ENCODE results near the gene ELP4. TPM values are rescaled to one million over a fixed set of nuclear protein-coding genes. Genes with fewer than 3 reads are reported as not detected.
"Not testable (repeated sequence)": the region's sequence is repeated elsewhere in the genome, so short reads cannot be mapped to it uniquely, and the experiment has no call there.

Gene ELP4
- total RNA-seq, 1 donor from 2014 or later: 16.6 TPM

GRCh38 chr11:31692466-31692865 is 182.9 kb downstream of the ELP4 start:
- ATAC-seq (no peak), DNase-seq (no peak)
- Histone ChIP-seq H3K4me3 (no peak overlapping the region), H3K27ac (no peak overlapping the region), H3K9me3 (no peaks in the 10 kb centered on the region), H3K36me3 (no peaks in the 10 kb centered on the region), H3K27me3 (no peaks in the 10 kb centered on the region), H3K4me1 (no peaks in the 10 kb centered on the region)
- no peak for TF ChIP-seq CTCF (IDR thresholded peaks at IDR 0.05)
- intact Hi-C loops (cut with DNase I): no loop called here

GRCh38 chr11:31697049-31697448 is 187.5 kb downstream of the ELP4 start:
- H3K27ac ChIP-seq; H3K4me1 ChIP-seq; H3K4me3 ChIP-seq; H3K36me3 ChIP-seq; ATAC-seq; intact Hi-C loops (cut with DNase I); H3K27me3 ChIP-seq; DNase-seq; H3K9me3 ChIP-seq: not testable (repeated sequence)

- TF ChIP-seq CTCF (IDR thresholded peaks at IDR 0.05): no peak
- H3K27ac ChIP-seq: no peak overlapping the region
- H3K36me3 ChIP-seq: no peaks in the 10 kb centered on the region
- ATAC-seq (no peak), DNase-seq (no peak)
- no peak overlapping the region for H3K4me3 ChIP-seq
- no peaks in the 10 kb centered on the region for H3K9me3 ChIP-seq
- intact Hi-C loops (cut with DNase I): no loop called here
- H3K4me1 ChIP-seq: no peaks in the 10 kb centered on the region
- H3K27me3 ChIP-seq: no peaks in the 10 kb centered on the region
Observed at GRCh38 chr11:31699066-31699465, 189.5 kb downstream of the ELP4 start.

GRCh38 chr11:31702966-31703365 is 193.4 kb downstream of the ELP4 start:
- no peak for TF ChIP-seq CTCF (IDR thresholded peaks at IDR 0.05)
- Histone ChIP-seq H3K27me3 (no peaks in the 10 kb centered on the region), H3K4me3 (no peak overlapping the region), H3K4me1 (no peaks in the 10 kb centered on the region), H3K36me3 (no peaks in the 10 kb centered on the region), H3K27ac (no peak overlapping the region), H3K9me3 (no peaks in the 10 kb centered on the region)
- DNase-seq (no peak), ATAC-seq (no peak)
- intact Hi-C loops (cut with DNase I): no loop called here

GRCh38 chr11:31706357-31706756 is 196.8 kb downstream of the ELP4 start:
- no peaks in the 10 kb centered on the region for H3K36me3 ChIP-seq
- H3K27ac ChIP-seq: no peak overlapping the region
- TF ChIP-seq CTCF (IDR thresholded peaks at IDR 0.05): no peak
- H3K4me3 ChIP-seq: no peak overlapping the region
- no peaks in the 10 kb centered on the region for H3K27me3 ChIP-seq
- H3K9me3 ChIP-seq: no peaks in the 10 kb centered on the region
- ATAC-seq: no peak
- no peaks in the 10 kb centered on the region for H3K4me1 ChIP-seq
- intact Hi-C loops (cut with DNase I): no loop called here
- no peak for DNase-seq

- no peak for TF ChIP-seq CTCF (IDR thresholded peaks at IDR 0.05)
- ATAC-seq: no peak
- Histone ChIP-seq H3K9me3 (no peaks in the 10 kb centered on the region), H3K4me1 (no peaks in the 10 kb centered on the region), H3K27me3 (no peaks in the 10 kb centered on the region), H3K27ac (no peak overlapping the region), H3K4me3 (no peak overlapping the region), H3K36me3 (no peaks in the 10 kb centered on the region)
- no peak for DNase-seq
- intact Hi-C loops (cut with DNase I): no loop called here
Observed at GRCh38 chr11:31711137-31711536, 201.6 kb downstream of the ELP4 start.
